Right ventricle myocardium superior (tissue), 1 donor: ENCODE measurements around the gene TERT. TPM values are rescaled to one million over a fixed set of nuclear protein-coding genes. Genes with fewer than 3 reads are reported as not detected.

Experiments
- ATAC-seq: fragments of 200-7000 bp; cut with Tn5 transposase; one replicate; pipeline ENCODE4 v1.9.1; 2020; ENCODE audit warnings: mild to moderate bottlenecking; ENCODE audit not compliant: poor library complexity
- DNase-seq: peaks from one replicate; pipeline ENCODE4 v3.0.0-alpha.2; 2020
- intact Hi-C: fragments of 100-400 bp; cut with DNase I; formaldehyde crosslinking; loops from one replicate; pipeline ENCODE4 v1.11.2; 2022
- microRNA-seq: library from miRNA; unstranded; fragments of <30 nt; microRNA quantifications from one replicate; pipeline ENCODE4 v1.2.0, GENCODE V29; 2020
- total RNA-seq: library from RNA; stranded (reverse); fragmentation: NEBNext Ultra II Directional; extraction: Animal tissue kit (Norgen Biotek cat#: 25700); gene quantifications from one replicate; pipeline ENCODE4 v1.2.1, GENCODE V29; 2021
- donor health status: DM: no; HTN: yes; CAD: no; lungs with severe emphysema.

The TERT gene
- total RNA-seq, 1 donor from 2014 or later = not detected

DNA sequence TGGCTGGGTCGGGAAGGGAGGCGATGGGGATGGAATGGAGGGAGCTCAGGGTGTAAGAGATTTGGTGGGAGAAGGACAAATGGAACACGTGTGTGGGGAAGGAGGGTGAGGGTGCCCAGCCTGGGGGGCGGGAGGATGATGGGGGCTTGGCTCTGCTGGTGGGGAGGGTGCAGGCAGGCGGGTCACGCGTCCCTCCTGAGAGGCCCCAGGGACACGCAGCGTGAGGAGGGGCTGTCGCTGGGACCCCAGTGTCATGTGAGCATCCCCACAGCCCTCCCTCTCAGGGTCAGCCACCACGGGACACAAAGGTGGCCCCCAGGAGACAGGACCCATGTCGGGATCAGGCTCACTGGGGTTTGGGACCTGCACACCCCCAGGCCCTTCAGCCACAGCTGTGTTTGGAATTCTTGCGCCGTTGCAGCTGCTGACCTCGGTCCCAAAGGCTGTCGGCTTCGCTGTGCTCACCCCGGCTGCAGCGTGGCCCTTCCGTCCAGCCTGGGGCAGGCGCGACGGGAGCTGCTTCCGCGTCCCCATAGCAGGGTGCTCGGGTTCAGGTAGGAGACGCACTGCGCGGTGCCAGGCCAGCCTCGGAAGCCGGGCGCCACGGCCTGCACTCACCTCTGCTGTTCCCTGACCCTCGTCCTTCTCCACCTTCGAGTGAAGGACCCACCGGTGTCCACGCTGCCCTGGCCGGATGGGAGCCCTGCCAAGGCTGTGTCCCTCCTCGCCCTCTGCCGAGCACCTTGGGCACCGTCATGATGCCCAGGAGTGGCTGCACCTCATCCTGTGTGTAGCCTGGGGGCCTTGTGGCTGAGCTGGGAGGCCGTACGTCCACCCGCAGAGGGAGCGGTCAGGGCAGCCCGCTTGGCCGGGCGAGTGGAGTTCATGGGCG is 88.1 kb downstream of the TERT start:
- DNase-seq = peak; percentile 19
- intact Hi-C loops = no loop called here
- ATAC-seq = no peak

DNA sequence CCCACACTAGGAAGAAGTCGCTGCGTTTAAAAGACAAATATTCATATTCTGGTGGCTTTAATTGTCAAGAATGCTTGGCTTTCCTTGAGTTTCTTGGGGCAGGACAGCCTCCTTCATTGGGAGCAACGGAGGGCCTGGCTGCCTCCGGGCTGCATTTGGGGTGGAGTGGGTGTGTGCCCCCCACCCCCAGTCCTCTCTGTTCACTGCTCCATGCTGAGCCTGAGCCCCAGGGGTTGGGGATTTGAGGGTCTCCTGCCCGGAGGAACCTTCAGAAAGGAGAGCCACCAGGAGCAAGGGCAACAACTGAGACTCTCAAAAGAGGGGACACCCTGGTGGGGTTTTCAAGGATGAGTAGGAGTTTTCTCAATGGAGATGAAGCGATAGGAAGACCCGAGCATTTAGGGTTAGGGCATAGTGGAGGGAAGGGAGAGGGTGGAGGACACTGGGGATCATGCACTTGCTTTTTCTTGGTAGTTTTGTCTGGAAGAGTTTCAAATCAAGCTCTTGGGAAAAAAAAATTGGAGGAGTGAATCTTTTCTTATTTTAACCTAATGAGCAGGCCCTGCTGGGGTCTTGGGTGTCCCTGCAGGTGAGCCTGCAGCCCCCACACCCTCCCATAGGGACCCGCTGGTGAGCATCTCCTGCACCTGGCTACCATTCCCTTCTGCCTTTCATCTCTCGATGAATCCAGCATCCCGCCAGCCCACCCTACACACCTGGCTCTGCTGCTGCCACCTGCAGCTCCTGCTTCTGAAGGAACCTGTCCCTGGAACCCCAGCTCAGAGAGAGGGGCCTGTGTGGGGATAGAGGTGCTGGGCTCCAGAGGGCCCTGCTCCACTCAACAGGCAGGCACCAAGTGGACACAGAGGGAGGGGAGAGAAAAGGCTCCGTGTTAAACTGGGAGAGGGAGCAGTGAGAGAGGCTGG is 89.3 kb downstream of the TERT start:
- peak; percentile 30 for DNase-seq
- intact Hi-C loops = no loop called here
- ATAC-seq = no peak

DNA sequence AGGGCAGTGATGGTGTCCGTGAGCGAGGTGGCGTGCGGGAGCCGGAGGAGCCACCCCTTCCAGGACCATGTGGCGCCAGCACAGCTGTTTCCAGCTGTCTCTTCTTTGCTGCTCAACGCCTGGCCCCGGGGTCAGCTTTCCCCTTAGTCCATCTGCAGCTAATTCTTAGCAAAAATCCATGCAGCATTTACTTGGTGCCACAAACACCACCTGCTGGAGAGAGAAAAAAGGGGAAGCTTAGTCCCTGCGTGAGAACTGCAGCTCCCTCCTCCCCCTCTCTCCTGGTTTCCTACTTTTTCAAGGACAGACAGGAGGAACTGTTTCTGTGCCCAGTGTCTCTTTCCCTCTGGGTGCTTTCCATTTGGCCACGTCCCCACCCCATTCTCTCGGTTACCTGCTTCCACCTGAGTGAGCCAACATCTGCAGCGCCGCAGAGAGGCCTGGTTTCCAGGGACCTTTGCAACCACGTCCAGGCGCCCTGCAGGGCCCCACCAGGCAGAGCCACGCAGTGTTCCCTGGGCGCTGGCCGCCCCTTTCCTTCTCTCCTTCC is 90.1 kb downstream of the TERT start:
- intact Hi-C loops = no loop called here
- ATAC-seq (peak; percentile 20), DNase-seq (peak; percentile 41)

DNA sequence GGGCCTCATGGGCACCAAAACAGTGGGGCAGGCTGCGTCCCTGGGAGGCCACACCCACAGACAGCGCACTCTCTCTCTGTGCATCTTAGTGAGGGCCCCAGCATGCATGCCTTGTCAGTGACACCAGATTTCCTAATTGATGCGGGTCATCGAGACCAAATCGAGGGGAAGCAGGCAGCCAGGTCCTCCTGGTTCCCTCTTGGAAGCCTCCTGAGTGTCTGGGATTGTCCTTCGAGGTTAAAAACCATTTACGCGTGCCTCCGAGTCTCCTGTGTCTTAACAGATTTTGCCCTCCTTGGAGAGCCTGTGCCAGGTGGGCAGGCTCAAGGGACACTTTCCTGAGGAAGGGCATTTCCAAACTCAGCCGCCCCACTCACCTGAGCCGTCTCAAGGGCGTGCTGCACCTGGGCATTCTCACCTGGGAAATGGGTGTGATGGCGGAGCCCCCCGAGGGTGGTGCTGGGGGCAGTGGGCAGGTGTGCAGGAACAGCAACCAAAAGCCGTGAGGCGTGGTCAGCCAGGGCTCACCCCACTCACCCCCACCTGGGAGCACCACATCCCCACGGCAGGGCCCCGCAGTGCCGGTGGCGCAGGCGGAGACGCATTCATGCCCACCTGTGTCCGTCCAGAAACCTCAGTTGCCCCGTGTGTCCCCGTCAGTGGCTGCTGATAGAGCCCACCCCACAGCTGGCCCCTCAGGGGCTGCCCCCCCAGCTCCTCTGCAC is 90.7 kb downstream of the TERT start:
- intact Hi-C loops = no loop called here
- DNase-seq (peak; percentile 27), ATAC-seq (no peak)

DNA sequence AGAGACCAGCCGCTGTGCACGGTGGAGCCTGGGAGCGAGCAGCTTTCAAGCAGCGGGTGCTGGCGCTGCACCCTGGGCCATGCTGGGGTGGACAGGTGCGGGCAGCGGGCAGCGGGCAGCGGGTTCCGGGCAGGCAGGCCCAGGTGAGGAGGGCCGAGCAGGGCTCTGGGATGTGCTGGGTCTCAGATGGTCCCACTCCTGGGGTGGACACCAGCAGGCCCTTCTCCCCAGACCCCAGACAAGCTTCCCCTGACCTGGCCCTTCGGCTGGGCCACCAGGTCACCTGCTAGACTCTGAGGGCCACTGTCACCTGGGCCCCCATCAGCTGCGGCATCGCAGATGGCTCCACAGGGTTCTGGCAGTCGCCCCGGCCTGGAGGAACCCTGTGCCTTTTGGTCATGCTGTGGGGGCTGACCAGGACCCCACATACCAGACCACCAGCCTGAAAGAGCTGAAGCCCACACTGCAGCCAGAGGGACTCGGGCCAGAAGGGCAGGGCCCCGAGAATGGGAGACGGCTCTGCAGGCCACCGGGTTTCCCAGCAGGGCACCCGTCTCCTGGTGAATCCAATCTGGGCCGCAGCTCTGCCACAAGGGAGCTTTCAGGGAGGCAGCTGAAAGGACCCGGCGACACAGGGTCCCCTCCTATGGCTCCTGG is 91.4 kb downstream of the TERT start:
- ATAC-seq (no peak), DNase-seq (peak; percentile 36)
- intact Hi-C loops = no loop called here

Small RNA genes within 50 kb of the gene (microRNA-seq; reads per million reads assigned to microRNA genes)
- not detected for gene MIR4457

Other genes starting within 250 kb of the TERT start
- 172 TPM for gene SLC12A7, start 183.0 kb downstream of the TERT start, total RNA-seq
- not detected for gene SLC6A19, start 93.5 kb downstream of the TERT start, total RNA-seq
- gene SLC6A18, start 69.7 kb downstream of the TERT start, total RNA-seq = not detected
- gene CLPTM1L, start 50.0 kb upstream of the TERT start, total RNA-seq = 30.4 TPM
- gene SLC6A3, start 150.4 kb upstream of the TERT start, total RNA-seq = not detected
- 11.5 TPM for gene LPCAT1, start 228.9 kb upstream of the TERT start, total RNA-seq